OCI-LY1 (cell line): ENCODE measurements around the gene ATG2A.

Source experiments
- CTCF ChIP-seq: fragments of 200-600 bp; sonication (generic), shearing (Covaris generic); IDR thresholded peaks from 2 replicates; pipeline ENCODE4 v1.5.1; 2017; ENCODE audit warnings: mild to moderate bottlenecking, antibody characterized with exemption, low read length, moderate library complexity, mixed read lengths
- EZH2 ChIP-seq: fragments of 200-600 bp; sonication (generic), shearing (Covaris generic); IDR thresholded peaks from 2 replicates; pipeline ENCODE4 v1.8.0; 2017; ENCODE audit warnings: borderline replicate concordance, mixed run types, mild to moderate bottlenecking, antibody characterized with exemption, low read length, moderate library complexity, mixed read lengths

GRCh38 chr11:64898541-64898940 lies 18.5 kb downstream of the ATG2A start:
- TF ChIP-seq CTCF: no peak
- TF ChIP-seq EZH2: no peak
